ENCODE results near the gene SNTB2. TPM values are rescaled to one million over a fixed set of nuclear protein-coding genes. Genes with fewer than 3 reads are reported as not detected.
A peak's percentile ranks its signal among the peaks of the same experiment; 100 is the strongest.

SNTB2 gene
- total RNA-seq, 2 donors from 2014 or later, result 33.7 to 53.0 TPM

- intact Hi-C loops (cut with DNase I), result no loop called here
- WGBS, result 93% methylated on average over 14 of the region's 14 CpGs
- H3K4me1 ChIP-seq (replicated peaks), result peaks cover 14% of the 10 kb centered on the region
- H3K4me3 ChIP-seq, result no peak overlapping the region
- H3K36me3 ChIP-seq, result peaks cover under 1 to 12% of the 10 kb centered on the region in 2 donors
- no peak for DNase-seq (ENCODE audit: low spot score)
- H3K9me3 ChIP-seq, result no peaks in the 10 kb centered on the region
- no peak overlapping the region for H3K27ac ChIP-seq
- no peaks in the 10 kb centered on the region for H3K27me3 ChIP-seq (replicated peaks; ENCODE audit: insufficient read depth)
- no peak for TF ChIP-seq POLR2AphosphoS5 (IDR thresholded peaks at IDR 0.05)
- no peak for TF ChIP-seq CTCF (IDR thresholded peaks at IDR 0.05)
- no peak for TF ChIP-seq POLR2A (IDR thresholded peaks at IDR 0.05)
Measured at GRCh38 chr16:69327585-69328310, 140.8 kb downstream of the SNTB2 start.

GRCh38 chr16:69328854-69329316, 141.9 kb downstream of the SNTB2 start:
- Histone ChIP-seq H3K4me3 (peak overlapping the region; percentile 85 to 92), H3K4me1 (replicated peaks) (peaks cover 14% of the 10 kb centered on the region), H3K36me3 (peaks cover 5 to 8% of the 10 kb centered on the region in 2 donors), H3K27me3 (replicated peaks; ENCODE audit: insufficient read depth) (no peaks in the 10 kb centered on the region), H3K9me3 (no peaks in the 10 kb centered on the region), H3K27ac (no peak overlapping the region)
- WGBS, result 48% methylated on average over 10 of the region's 10 CpGs
- DNase-seq (ENCODE audit: low spot score), result no peak
- TF ChIP-seq CTCF (IDR thresholded peaks at IDR 0.05) (no peak), POLR2AphosphoS5 (IDR thresholded peaks at IDR 0.05) (no peak), POLR2A (IDR thresholded peaks at IDR 0.05) (no peak)
- intact Hi-C loops (cut with DNase I), result no loop called here

GRCh38 chr16:69329369-69330285, 142.7 kb downstream of the SNTB2 start:
- H3K4me1 ChIP-seq (replicated peaks), result peaks cover 14% of the 10 kb centered on the region
- 13% methylated on average over 32 of the region's 77 CpGs for WGBS
- no peak for DNase-seq (ENCODE audit: low spot score)
- H3K27ac ChIP-seq, result peak overlapping the region; percentile 87 to 90
- no peaks in the 10 kb centered on the region for H3K27me3 ChIP-seq (replicated peaks; ENCODE audit: insufficient read depth)
- intact Hi-C loops (cut with DNase I), result no loop called here
- H3K4me3 ChIP-seq, result peak overlapping the region; percentile 85 to 92
- peaks cover 5 to 10% of the 10 kb centered on the region in 2 donors for H3K36me3 ChIP-seq
- no peaks in the 10 kb centered on the region for H3K9me3 ChIP-seq
- TF ChIP-seq POLR2AphosphoS5 (IDR thresholded peaks at IDR 0.05), result no peak
- no peak for TF ChIP-seq CTCF (IDR thresholded peaks at IDR 0.05)
- TF ChIP-seq POLR2A (IDR thresholded peaks at IDR 0.05), result no peak

GRCh38 chr16:69330286-69331109, 143.5 kb downstream of the SNTB2 start, which contains the start of gene PDF:
Gene PDF, minus strand, starts transcription at chr16:69330588. Its CDS starts 18 bp downstream, at chr16:69330570.
- Histone ChIP-seq H3K4me1 (replicated peaks) (peaks cover 14% of the 10 kb centered on the region), H3K27me3 (replicated peaks; ENCODE audit: insufficient read depth) (no peaks in the 10 kb centered on the region), H3K4me3 (peak within 1 kb of the TSS; percentile 85 to 92), H3K27ac (peak within 1 kb of the TSS; percentile 87 to 90), H3K36me3 (peaks cover 9 to 19% of the 10 kb centered on the region in 2 donors), H3K9me3 (no peaks in the 10 kb centered on the region)
- WGBS, result under 1% methylated on average over 49 of the region's 93 CpGs
- intact Hi-C loops (cut with DNase I), result no loop called here
- peak; percentile 96 for DNase-seq (ENCODE audit: low spot score)
- TF ChIP-seq POLR2AphosphoS5 (IDR thresholded peaks at IDR 0.05) (peak; percentile 95), POLR2A (IDR thresholded peaks at IDR 0.05) (peak; percentile 75), CTCF (IDR thresholded peaks at IDR 0.05) (peak in 2 of 4 experiments; percentile 36 to 45)

Measured in prostate gland (tissue), 2 donors.